Activated CD4-positive, alpha-beta T cell treated with anti-CD3 and anti-CD28 coated beads, Interleukin-2, amount 10 ng/mL, durations not matched to agents 24 days and 14 days (primary cell): ENCODE measurements around the gene CHPF. TPM values are rescaled to one million over a fixed set of nuclear protein-coding genes. Genes with fewer than 3 reads are reported as not detected.

Experiments
- DNase-seq: peaks from one replicate; pipeline ENCODE4 v3.0.0; 2022
- H3K27ac Mint-ChIP-seq: one replicate; pipeline ENCODE4 v1.8.0; 2022; ENCODE audit warnings: mild to moderate bottlenecking, mixed read lengths
- H3K27me3 Mint-ChIP-seq: one replicate; pipeline ENCODE4 v1.8.0; 2022; ENCODE audit warnings: mixed read lengths
- H3K36me3 Mint-ChIP-seq: one replicate; pipeline ENCODE4 v1.8.0; 2022; ENCODE audit warnings: low read depth, mild to moderate bottlenecking, mixed read lengths
- H3K4me1 Mint-ChIP-seq: one replicate; pipeline ENCODE4 v1.8.0; 2021; ENCODE audit warnings: mixed read lengths
- H3K4me3 Mint-ChIP-seq: one replicate; pipeline ENCODE4 v1.8.0; 2022; ENCODE audit warnings: mild to moderate bottlenecking, moderate library complexity, mixed read lengths
- H3K9me3 Mint-ChIP-seq: one replicate; pipeline ENCODE4 v1.8.0; 2021; ENCODE audit warnings: mixed read lengths
- intact Hi-C: fragments of 100-400 bp; cut with micrococcal nuclease; formaldehyde crosslinking; loops from one replicate; pipeline ENCODE4 v1.15.1; 2023
- total RNA-seq: library from RNA; stranded (reverse); gene quantifications from 2 replicates; pipeline ENCODE4 v1.2.3, GENCODE V29; 2022

Gene CHPF
- total RNA-seq, 1 donor from 2014 or later: 37.8 TPM

GRCh38 chr2:219561179-219562048 is 17.8 kb upstream of the CHPF start:
- intact Hi-C loops: no loop called here
- DNase-seq: no peak
- H3K4me1 Mint-ChIP-seq: no peaks in the 10 kb centered on the region
- H3K4me3 Mint-ChIP-seq: no peak overlapping the region
- no peak overlapping the region for H3K27ac Mint-ChIP-seq
- H3K36me3 Mint-ChIP-seq: no peaks in the 10 kb centered on the region
- H3K27me3 Mint-ChIP-seq: peaks cover 3% of the 10 kb centered on the region
- H3K9me3 Mint-ChIP-seq: no peaks in the 10 kb centered on the region

- H3K27me3 Mint-ChIP-seq: peaks cover 3% of the 10 kb centered on the region
- intact Hi-C loops: no loop called here
- no peaks in the 10 kb centered on the region for H3K9me3 Mint-ChIP-seq
- H3K4me3 Mint-ChIP-seq: no peak overlapping the region
- no peak for DNase-seq
- no peak overlapping the region for H3K27ac Mint-ChIP-seq
- no peaks in the 10 kb centered on the region for H3K36me3 Mint-ChIP-seq
- no peaks in the 10 kb centered on the region for H3K4me1 Mint-ChIP-seq
Observed at GRCh38 chr2:219560893-219561178, 17.2 kb upstream of the CHPF start.

GRCh38 chr2:219560037-219560892 is 16.7 kb upstream of the CHPF start:
- Mint-ChIP-seq H3K27me3 (peaks cover 3% of the 10 kb centered on the region), H3K4me1 (no peaks in the 10 kb centered on the region), H3K9me3 (no peaks in the 10 kb centered on the region), H3K4me3 (no peak overlapping the region), H3K36me3 (no peaks in the 10 kb centered on the region), H3K27ac (no peak overlapping the region)
- intact Hi-C loops: no loop called here
- peak; percentile 72 for DNase-seq

- H3K4me1 Mint-ChIP-seq: no peaks in the 10 kb centered on the region
- H3K9me3 Mint-ChIP-seq: no peaks in the 10 kb centered on the region
- H3K36me3 Mint-ChIP-seq: no peaks in the 10 kb centered on the region
- H3K27me3 Mint-ChIP-seq: peaks cover 1% of the 10 kb centered on the region
- intact Hi-C loops: no loop called here
- H3K4me3 Mint-ChIP-seq: no peak overlapping the region
- no peak overlapping the region for H3K27ac Mint-ChIP-seq
- DNase-seq: no peak
Observed at GRCh38 chr2:219559156-219559915, 15.7 kb upstream of the CHPF start.

GRCh38 chr2:219557791-219558785 is 14.5 kb upstream of the CHPF start:
- intact Hi-C loops: no loop called here
- Mint-ChIP-seq H3K4me1 (no peaks in the 10 kb centered on the region), H3K4me3 (no peak overlapping the region), H3K9me3 (no peaks in the 10 kb centered on the region), H3K27me3 (peaks cover 11% of the 10 kb centered on the region), H3K36me3 (no peaks in the 10 kb centered on the region), H3K27ac (no peak overlapping the region)
- DNase-seq: no peak

GRCh38 chr2:219557320-219557719 is 13.7 kb upstream of the CHPF start:
- no peaks in the 10 kb centered on the region for H3K9me3 Mint-ChIP-seq
- no peaks in the 10 kb centered on the region for H3K36me3 Mint-ChIP-seq
- H3K27me3 Mint-ChIP-seq: peaks cover 11% of the 10 kb centered on the region
- DNase-seq: no peak
- H3K4me1 Mint-ChIP-seq: no peaks in the 10 kb centered on the region
- intact Hi-C loops: no loop called here
- no peak overlapping the region for H3K4me3 Mint-ChIP-seq
- H3K27ac Mint-ChIP-seq: no peak overlapping the region

- DNase-seq: no peak
- no peak overlapping the region for H3K4me3 Mint-ChIP-seq
- peaks cover 5% of the 10 kb centered on the region for H3K4me1 Mint-ChIP-seq
- H3K9me3 Mint-ChIP-seq: no peaks in the 10 kb centered on the region
- H3K27me3 Mint-ChIP-seq: peaks cover 15% of the 10 kb centered on the region
- H3K27ac Mint-ChIP-seq: no peak overlapping the region
- H3K36me3 Mint-ChIP-seq: no peaks in the 10 kb centered on the region
- intact Hi-C loops: no loop called here
Observed at GRCh38 chr2:219556413-219556812, 12.8 kb upstream of the CHPF start.

- Mint-ChIP-seq H3K27me3 (peaks cover 17% of the 10 kb centered on the region), H3K9me3 (no peaks in the 10 kb centered on the region), H3K36me3 (no peaks in the 10 kb centered on the region), H3K27ac (no peak overlapping the region), H3K4me3 (no peak overlapping the region), H3K4me1 (peaks cover 5% of the 10 kb centered on the region)
- intact Hi-C loops: no loop called here
- no peak for DNase-seq
Observed at GRCh38 chr2:219555956-219556355, 12.3 kb upstream of the CHPF start.

GRCh38 chr2:219554350-219554749 is 10.7 kb upstream of the CHPF start:
- DNase-seq: no peak
- Mint-ChIP-seq H3K4me1 (peaks cover 5% of the 10 kb centered on the region), H3K4me3 (no peak overlapping the region), H3K27ac (no peak overlapping the region), H3K9me3 (no peaks in the 10 kb centered on the region), H3K27me3 (peaks cover 23% of the 10 kb centered on the region), H3K36me3 (no peaks in the 10 kb centered on the region)
- intact Hi-C loops: no loop called here

GRCh38 chr2:219553463-219553963 is 9.9 kb upstream of the CHPF start:
- H3K4me3 Mint-ChIP-seq: peak overlapping the region; percentile 51
- intact Hi-C loops: no loop called here
- peaks cover 5% of the 10 kb centered on the region for H3K4me1 Mint-ChIP-seq
- H3K27me3 Mint-ChIP-seq: peaks cover 23% of the 10 kb centered on the region
- H3K36me3 Mint-ChIP-seq: no peaks in the 10 kb centered on the region
- no peak overlapping the region for H3K27ac Mint-ChIP-seq
- H3K9me3 Mint-ChIP-seq: no peaks in the 10 kb centered on the region
- DNase-seq: no peak

- peaks cover 23% of the 10 kb centered on the region for H3K27me3 Mint-ChIP-seq
- no peaks in the 10 kb centered on the region for H3K36me3 Mint-ChIP-seq
- H3K27ac Mint-ChIP-seq: no peak overlapping the region
- no peak for DNase-seq
- H3K4me1 Mint-ChIP-seq: peaks cover 5% of the 10 kb centered on the region
- H3K9me3 Mint-ChIP-seq: no peaks in the 10 kb centered on the region
- intact Hi-C loops: no loop called here
- H3K4me3 Mint-ChIP-seq: peak overlapping the region; percentile 51
Observed at GRCh38 chr2:219553168-219553417, 9.5 kb upstream of the CHPF start.

GRCh38 chr2:219552382-219553167 is 9.0 kb upstream of the CHPF start:
- H3K4me1 Mint-ChIP-seq: peaks cover 5% of the 10 kb centered on the region
- H3K4me3 Mint-ChIP-seq: peak overlapping the region; percentile 88
- H3K27ac Mint-ChIP-seq: peak overlapping the region; percentile 58
- DNase-seq: peak; percentile 96
- intact Hi-C loops: loop anchor here (1.0 kb wide), 4 partner anchors 9 to 164 kb away; partner anchors contain the start of genes CHPF, GMPPA and STK11IP
- no peaks in the 10 kb centered on the region for H3K36me3 Mint-ChIP-seq
- H3K9me3 Mint-ChIP-seq: no peaks in the 10 kb centered on the region
- peaks cover 23% of the 10 kb centered on the region for H3K27me3 Mint-ChIP-seq
